HEK293 (cell line): Measurements from ENCODE around the gene ABHD4.

Experiments
- CTCF ChIP-seq: fragments of 450-650 bp; formaldehyde crosslinking; IDR thresholded peaks from 2 replicates; pipeline ENCODE4 v1.5.1; 2016; ENCODE audit warnings: missing biosample characterization, missing genetic modification characterization
- FEZF1 ChIP-seq: fragments of 450-650 bp; formaldehyde crosslinking; IDR thresholded peaks from 2 replicates; pipeline ENCODE4 v1.5.1; 2016; ENCODE audit warnings: missing biosample characterization, missing genetic modification characterization
- REST ChIP-seq: fragments of 450-650 bp; formaldehyde crosslinking; IDR thresholded peaks from 2 replicates; pipeline ENCODE4 v1.5.1; 2016; ENCODE audit warnings: missing biosample characterization, missing genetic modification characterization
- ZNF37A ChIP-seq: fragments of 450-650 bp; IDR thresholded peaks from 2 replicates; pipeline ENCODE4 v1.5.1; 2018; ENCODE audit warnings: missing biosample characterization, missing genetic modification characterization
- ZSCAN16 ChIP-seq: fragments of 450-650 bp; formaldehyde crosslinking; IDR thresholded peaks from 2 replicates; pipeline ENCODE4 v1.5.1; 2016; ENCODE audit warnings: missing biosample characterization, missing genetic modification characterization
- TF ChIP-seq, protein P1 (sequence below): fragments of 450-650 bp; formaldehyde crosslinking; IDR thresholded peaks from 2 replicates; pipeline ENCODE4 v1.5.1; 2017; ENCODE audit warnings: missing biosample characterization, mild to moderate bottlenecking, missing genetic modification characterization, moderate library complexity
- TF ChIP-seq, protein P2 (sequence below): fragments of 450-650 bp; formaldehyde crosslinking; IDR thresholded peaks from 2 replicates; pipeline ENCODE4 v1.5.1; 2016; ENCODE audit warnings: missing biosample characterization, missing genetic modification characterization

- TF ChIP-seq ZNF37A (tag by site-specific recombination): no peak
- TF ChIP-seq, protein P1, sequence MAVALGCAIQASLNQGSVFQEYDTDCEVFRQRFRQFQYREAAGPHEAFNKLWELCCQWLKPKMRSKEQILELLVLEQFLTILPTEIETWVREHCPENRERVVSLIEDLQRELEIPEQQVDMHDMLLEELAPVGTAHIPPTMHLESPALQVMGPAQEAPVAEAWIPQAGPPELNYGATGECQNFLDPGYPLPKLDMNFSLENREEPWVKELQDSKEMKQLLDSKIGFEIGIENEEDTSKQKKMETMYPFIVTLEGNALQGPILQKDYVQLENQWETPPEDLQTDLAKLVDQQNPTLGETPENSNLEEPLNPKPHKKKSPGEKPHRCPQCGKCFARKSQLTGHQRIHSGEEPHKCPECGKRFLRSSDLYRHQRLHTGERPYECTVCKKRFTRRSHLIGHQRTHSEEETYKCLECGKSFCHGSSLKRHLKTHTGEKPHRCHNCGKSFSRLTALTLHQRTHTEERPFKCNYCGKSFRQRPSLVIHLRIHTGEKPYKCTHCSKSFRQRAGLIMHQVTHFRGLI (tag by site-specific recombination): no peak
- no peak for TF ChIP-seq ZSCAN16
- TF ChIP-seq FEZF1 (tag by site-specific recombination): no peak
- no peak for TF ChIP-seq CTCF
- no peak for TF ChIP-seq REST (tag by site-specific recombination)
- TF ChIP-seq, protein P2, sequence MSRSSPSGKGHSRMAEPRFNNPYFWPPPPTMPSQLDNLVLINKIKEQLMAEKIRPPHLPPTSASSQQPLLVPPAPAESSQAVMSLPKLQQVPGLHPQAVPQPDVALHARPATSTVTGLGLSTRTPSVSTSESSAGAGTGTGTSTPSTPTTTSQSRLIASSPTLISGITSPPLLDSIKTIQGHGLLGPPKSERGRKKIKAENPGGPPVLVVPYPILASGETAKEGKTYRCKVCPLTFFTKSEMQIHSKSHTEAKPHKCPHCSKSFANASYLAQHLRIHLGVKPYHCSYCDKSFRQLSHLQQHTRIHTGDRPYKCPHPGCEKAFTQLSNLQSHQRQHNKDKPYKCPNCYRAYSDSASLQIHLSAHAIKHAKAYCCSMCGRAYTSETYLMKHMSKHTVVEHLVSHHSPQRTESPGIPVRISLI (tag by site-specific recombination): no peak
Measured at GRCh38 chr14:22650046-22650739, 52.1 kb downstream of the ABHD4 start.
